A673 (cell line): ENCODE measurements around the gene C8G.

Experiments
- EZH2 ChIP-seq: fragments of 200-600 bp; sonication (generic); IDR thresholded peaks from 2 replicates; pipeline ENCODE4 v1.6.1; 2017; ENCODE audit warnings: borderline replicate concordance, low read depth, mild to moderate bottlenecking, mixed read lengths, antibody characterized with exemption, low read length; ENCODE audit not compliant: poor library complexity, severe bottlenecking
- TF ChIP-seq, protein P1 (sequence below): fragments of 300-800, 200-600 bp; sonication (generic); conservative IDR thresholded peaks from 2 replicates; pipeline ENCODE4 v1.5.1; 2017; ENCODE audit warnings: low read depth, mild to moderate bottlenecking, antibody characterized with exemption, low read length, moderate library complexity, mixed read lengths

DNA sequence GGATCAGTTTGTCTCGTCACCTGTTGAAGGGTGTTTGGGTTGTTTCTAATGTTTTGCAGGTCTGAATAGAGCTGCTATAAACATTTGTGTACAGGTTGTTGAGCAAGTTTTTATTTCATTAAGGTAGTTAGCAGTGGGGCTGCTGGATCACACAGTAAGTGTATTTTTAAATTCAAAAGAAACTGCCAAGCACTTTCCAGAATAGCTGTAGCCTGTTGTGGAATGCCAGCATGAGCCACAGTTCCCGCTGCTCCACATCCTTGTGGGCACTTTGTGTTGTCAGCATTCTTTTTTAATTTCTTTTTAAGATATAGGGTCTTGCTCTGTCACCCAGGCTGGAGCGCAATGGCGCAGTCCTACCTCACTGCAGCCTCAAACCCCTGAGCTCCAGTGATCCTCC, 15.0 kb upstream of the C8G start:
- TF ChIP-seq, protein P1, sequence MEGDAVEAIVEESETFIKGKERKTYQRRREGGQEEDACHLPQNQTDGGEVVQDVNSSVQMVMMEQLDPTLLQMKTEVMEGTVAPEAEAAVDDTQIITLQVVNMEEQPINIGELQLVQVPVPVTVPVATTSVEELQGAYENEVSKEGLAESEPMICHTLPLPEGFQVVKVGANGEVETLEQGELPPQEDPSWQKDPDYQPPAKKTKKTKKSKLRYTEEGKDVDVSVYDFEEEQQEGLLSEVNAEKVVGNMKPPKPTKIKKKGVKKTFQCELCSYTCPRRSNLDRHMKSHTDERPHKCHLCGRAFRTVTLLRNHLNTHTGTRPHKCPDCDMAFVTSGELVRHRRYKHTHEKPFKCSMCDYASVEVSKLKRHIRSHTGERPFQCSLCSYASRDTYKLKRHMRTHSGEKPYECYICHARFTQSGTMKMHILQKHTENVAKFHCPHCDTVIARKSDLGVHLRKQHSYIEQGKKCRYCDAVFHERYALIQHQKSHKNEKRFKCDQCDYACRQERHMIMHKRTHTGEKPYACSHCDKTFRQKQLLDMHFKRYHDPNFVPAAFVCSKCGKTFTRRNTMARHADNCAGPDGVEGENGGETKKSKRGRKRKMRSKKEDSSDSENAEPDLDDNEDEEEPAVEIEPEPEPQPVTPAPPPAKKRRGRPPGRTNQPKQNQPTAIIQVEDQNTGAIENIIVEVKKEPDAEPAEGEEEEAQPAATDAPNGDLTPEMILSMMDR = no peak
- no peak for TF ChIP-seq EZH2
